A673 (cell line): ENCODE measurements around the gene RLN1.

Experiments used
- EZH2 ChIP-seq: fragments of 200-600 bp; sonication (generic); IDR thresholded peaks from 2 replicates; pipeline ENCODE4 v1.6.1; 2017; ENCODE audit warnings: borderline replicate concordance, low read depth, mild to moderate bottlenecking, mixed read lengths, antibody characterized with exemption, low read length; ENCODE audit not compliant: poor library complexity, severe bottlenecking
- TF ChIP-seq, protein P1 (sequence below): fragments of 300-800, 200-600 bp; sonication (generic); conservative IDR thresholded peaks from 2 replicates; pipeline ENCODE4 v1.5.1; 2017; ENCODE audit warnings: low read depth, mild to moderate bottlenecking, antibody characterized with exemption, low read length, moderate library complexity, mixed read lengths

DNA sequence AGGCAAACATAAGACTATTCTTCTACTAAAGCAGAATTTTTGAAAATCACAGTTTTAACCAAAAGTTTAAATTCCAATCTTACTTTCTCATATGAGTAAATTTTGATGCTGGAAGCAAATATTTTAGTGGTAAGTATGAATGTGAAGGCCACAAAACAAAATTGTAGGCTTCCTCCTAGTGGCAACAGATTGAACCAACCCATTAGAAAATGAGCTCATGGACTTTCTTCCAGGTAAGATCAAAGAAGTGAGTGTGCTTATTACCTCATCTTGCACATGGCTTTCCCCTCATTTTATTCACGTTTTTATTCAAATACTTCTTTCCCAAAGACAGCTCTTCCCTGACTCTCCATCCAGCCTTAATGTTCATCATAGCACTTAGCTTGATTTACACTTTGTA, 18.6 kb downstream of the RLN1 start:
- TF ChIP-seq, protein P1, sequence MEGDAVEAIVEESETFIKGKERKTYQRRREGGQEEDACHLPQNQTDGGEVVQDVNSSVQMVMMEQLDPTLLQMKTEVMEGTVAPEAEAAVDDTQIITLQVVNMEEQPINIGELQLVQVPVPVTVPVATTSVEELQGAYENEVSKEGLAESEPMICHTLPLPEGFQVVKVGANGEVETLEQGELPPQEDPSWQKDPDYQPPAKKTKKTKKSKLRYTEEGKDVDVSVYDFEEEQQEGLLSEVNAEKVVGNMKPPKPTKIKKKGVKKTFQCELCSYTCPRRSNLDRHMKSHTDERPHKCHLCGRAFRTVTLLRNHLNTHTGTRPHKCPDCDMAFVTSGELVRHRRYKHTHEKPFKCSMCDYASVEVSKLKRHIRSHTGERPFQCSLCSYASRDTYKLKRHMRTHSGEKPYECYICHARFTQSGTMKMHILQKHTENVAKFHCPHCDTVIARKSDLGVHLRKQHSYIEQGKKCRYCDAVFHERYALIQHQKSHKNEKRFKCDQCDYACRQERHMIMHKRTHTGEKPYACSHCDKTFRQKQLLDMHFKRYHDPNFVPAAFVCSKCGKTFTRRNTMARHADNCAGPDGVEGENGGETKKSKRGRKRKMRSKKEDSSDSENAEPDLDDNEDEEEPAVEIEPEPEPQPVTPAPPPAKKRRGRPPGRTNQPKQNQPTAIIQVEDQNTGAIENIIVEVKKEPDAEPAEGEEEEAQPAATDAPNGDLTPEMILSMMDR: peak; percentile 27; the same call in 1 of the 2 replicates
- TF ChIP-seq EZH2: no peak
